Stimulated activated CD4-positive, alpha-beta T cell treated with anti-CD3 and anti-CD28 coated beads, Interleukin-15, amount 100 ng/mL, for 1 hour (primary cell): ENCODE data around the gene RGS3.

Experiments
- DNase-seq, 2 donors: peaks; one replicate each; pipeline ENCODE4 v3.0.0-alpha.2; 2020; ENCODE audit warnings: low read depth in 1 of 2, low spot score in 1 of 2

The RGS3 gene

DNA sequence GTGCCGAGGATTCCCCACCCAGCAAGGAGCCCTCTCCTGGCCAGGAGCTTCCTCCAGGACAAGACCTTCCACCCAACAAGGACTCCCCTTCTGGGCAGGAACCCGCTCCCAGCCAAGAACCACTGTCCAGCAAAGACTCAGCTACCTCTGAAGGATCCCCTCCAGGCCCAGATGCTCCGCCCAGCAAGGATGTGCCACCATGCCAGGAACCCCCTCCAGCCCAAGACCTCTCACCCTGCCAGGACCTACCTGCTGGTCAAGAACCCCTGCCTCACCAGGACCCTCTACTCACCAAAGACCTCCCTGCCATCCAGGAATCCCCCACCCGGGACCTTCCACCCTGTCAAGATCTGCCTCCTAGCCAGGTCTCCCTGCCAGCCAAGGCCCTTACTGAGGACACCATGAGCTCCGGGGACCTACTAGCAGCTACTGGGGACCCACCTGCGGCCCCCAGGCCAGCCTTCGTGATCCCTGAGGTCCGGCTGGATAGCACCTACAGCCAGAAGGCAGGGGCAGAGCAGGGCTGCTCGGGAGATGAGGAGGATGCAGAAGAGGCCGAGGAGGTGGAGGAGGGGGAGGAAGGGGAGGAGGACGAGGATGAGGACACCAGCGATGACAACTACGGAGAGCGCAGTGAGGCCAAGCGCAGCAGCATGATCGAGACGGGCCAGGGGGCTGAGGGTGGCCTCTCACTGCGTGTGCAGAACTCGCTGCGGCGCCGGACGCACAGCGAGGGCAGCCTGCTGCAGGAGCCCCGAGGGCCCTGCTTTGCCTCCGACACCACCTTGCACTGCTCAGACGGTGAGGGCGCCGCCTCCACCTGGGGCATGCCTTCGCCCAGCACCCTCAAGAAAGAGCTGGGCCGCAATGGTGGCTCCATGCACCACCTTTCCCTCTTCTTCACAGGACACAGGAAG is 120.2 kb downstream of the RGS3 start:
- DNase-seq = no peak

DNA sequence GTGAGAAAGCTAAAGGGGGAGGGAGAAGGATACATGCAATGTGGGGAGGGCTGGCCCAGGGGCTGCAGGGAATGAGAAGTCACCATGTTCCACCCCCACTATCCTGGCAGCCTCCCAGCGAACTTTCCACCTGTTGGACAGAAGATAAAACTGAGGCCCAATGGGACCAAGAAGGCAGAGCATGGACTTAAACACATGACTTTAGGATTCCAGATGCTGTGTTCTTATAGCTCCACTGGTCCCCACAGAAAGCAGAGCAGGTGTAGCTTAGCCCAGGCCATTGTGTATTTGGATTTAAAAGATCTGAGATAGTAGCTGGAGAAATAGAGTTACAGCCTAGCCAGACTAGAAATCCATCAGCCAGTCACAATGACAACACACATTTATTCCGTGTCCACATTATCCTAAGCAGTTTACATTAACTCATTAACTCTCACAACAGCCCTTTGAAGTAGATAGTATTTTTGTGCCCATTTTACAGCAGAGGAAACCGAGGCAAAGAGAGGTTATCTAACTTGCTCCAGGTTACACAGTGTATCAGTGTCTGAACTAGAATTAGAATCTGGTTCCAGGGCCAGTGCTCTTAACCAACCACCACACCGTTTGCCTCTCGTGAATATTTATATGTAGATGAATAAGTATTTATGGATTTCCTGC is 121.0 kb downstream of the RGS3 start:
- no peak for DNase-seq

DNA sequence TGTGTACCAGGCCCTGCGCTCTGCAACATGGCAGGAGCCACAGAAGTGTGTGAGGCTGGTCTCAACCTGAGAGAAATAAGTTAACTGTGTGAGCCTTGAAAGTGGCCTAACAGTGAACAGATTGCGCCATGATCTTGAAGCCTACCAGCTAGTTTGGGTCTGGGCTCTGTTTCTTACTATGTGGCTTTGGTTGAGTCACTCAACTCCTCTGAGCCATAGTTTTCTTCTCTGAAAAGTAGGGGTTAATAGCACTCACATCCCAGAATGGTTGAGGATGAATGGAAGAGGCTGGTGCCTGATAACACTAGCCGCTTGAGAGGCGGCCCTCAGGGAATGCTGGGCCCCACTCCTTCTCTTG is 121.5 kb downstream of the RGS3 start:
- no peak for DNase-seq

DNA sequence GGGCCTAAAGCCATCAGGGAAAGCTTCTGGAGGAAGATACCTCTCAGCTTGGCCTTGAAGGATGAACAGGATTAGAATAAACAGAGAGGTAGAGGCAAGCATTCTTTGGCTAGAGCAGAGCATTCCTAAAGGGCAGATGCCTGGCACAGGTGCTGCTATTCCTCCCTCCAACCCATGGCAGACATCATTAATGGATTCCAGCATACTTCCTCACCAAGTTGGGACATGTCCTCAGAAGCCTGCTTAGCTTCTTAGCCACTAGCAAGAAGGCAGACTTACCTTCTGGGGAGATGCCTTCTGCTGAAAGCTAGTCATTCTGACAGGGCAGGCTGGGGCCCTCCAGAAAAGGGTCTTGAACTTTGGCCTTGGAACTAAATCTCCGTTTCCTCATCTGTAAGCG is 122.0 kb downstream of the RGS3 start:
- DNase-seq = no peak

DNA sequence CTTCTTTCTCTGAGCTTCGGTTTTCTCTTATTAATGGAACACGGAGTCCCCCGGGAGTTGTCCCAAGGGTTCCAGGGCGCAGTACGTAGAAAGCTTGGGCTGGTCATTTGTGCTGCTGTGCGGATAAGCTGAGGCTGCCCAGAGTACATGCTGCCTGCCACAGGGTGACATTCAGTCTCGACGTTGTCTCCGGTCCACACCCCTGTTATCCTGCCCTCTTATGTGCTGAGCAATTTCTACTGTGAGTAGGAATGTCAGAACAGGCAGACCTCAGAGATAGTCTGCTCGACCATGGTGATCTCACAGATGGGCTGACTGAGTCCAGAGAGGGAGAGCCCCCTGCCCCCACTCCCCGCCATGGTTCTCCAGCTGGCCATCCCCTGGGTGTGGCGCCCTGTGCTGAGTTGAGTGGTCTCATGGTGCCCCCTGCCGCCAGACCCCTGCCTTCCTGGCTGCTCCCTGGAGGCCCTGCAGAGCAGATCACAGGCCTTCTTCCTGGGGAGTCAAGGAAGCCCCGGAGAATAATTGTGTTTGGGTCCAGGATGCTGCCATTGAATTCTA is 124.0 kb downstream of the RGS3 start:
- no peak for DNase-seq

DNA sequence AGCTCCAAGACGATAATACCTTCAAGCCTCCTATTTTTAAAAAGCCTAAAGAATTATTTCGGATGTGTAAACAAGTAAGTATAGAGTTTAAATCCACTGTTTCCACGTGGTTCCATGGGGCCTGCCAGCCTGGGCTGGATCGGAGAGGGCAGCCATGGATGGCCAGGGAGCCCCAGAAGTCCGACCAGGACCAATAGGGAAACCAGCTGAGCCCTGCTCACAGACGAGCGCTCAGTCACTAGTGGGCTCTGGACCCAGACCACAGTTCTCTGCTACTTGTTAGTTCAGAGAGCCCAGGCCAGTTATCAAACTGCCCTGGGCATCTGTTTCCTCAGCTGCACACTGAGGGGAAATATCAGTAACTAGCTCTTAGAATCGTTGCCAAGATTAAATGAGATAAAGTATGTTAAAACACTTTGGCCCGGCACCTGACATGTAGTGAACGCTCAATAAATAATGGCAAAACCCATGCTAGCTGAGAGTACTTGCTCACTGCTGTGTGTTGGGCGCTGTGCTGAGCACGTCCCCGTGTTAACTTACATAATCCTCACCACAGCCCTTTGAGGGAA is 124.8 kb downstream of the RGS3 start:
- no peak for DNase-seq

DNA sequence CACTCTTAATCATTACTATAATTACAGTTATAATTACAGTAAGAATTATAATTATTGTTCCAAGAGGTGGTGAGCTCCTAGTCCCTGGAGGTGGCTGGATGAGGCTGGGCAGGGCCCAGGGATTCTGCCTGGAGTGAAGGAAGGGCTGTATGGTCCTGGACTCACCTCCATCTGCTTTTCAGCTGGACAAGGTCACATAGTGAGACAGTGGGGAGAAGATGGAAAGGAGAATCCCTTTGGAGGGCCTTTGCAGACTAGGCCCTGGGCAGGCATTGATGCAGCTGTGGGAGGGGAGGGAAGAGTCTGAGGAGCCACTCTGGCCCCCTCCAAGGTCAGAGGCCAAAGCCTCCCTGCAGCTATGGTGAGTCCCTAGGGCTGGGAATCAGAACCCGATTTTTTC is 125.4 kb downstream of the RGS3 start:
- DNase-seq = no peak

DNA sequence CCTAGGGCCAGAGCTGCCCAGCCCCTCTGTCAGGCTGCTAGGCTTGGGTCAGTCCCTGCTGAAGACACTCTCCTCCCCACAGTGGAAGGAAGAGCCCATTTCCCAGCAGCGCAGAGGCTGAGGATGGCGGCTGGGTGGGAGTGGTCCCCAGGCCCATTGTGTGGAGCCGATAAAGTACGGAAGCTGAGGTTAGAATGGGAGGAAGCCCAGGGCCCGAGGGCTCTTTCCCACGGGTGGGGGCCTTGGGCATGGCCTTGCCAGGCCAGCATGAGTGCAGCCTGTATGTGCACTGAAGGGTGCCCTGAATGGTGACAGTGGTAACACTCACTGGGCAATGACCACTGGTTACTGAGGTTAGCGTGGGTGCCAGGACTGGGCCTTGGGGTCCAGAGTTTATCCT is 125.9 kb downstream of the RGS3 start:
- no peak for DNase-seq

DNA sequence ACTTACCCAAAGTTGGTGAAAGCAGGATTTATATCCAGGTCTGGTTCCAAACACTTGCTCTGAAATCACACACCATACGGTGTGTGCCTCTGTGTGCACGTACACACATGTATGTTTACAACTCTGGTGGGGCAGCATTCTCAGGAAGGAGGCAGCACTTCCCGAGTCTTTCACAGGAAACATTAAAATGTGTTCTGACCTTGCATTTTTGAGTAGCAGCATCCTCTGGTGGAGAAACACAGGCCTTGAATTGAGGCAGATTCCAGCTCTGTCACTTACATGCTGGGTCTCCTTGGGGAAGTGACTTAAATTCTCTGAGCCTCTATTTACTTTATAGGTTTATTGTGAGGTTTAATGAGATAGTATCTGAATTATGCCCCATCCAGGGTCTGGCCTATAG is 126.4 kb downstream of the RGS3 start:
- DNase-seq = no peak

DNA sequence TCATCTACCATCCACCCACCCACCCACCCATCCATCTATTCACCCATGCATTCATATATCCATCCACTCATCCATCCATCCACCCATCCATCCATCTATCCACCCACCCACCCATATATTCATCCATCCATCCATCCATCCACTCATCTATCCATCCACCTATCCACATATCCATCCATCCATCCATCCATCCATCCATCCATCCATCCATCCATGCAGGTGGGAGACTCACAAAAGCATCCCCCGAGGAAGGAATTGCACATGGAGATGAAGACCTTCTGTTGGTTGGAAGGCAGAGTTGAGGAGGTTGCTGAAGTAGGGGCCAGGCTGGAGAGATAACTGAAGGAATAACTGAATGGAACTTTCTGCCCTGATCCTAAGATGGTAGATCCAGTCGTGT is 126.9 kb downstream of the RGS3 start:
- DNase-seq = no peak

DNA sequence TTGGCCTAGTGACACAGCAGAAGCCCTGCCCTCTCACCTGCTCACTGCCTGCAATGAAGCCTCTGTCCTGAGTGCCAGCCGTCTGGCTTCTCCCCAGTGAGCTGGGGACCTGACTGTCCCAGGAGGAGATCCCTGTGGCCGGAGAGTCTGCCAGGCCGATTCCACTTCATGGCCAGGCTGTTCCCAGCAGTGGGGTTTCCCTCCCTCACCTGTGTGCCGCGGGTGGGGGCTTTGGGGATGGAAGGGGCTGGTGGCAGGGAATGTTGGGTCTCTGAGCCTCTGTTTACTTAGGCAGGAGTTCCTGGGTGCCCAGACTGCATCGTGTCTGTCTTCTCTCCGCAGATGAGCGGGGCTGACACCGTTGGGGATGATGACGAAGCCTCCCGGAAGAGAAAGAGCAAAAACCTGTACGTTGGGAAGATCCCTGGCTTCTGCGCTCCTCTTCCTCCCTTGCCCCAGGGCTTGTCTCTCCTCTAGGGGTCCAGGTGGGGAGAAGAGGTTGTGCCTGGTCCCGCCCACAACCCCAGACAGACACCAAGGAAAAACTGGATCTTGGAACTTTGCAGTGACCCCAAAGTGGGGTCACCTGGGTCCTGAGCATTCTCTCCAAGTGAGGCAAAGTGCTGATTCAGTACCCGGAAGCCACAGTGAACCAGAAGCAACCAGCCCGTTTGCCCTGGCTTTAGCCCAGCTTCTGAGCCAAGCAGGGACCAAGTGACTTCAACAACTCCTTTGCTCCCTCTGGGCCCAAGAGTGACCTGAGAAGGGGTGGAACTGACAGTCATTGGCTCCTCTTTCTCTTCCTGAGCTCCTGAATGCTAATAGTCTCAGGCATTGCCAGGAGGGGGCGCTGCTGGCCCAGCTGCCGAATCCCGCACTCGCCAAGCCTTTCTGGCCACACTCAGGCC is 127.7 kb downstream of the RGS3 start:
- peak in 1 of 2 donors; percentile 49 for DNase-seq

DNA sequence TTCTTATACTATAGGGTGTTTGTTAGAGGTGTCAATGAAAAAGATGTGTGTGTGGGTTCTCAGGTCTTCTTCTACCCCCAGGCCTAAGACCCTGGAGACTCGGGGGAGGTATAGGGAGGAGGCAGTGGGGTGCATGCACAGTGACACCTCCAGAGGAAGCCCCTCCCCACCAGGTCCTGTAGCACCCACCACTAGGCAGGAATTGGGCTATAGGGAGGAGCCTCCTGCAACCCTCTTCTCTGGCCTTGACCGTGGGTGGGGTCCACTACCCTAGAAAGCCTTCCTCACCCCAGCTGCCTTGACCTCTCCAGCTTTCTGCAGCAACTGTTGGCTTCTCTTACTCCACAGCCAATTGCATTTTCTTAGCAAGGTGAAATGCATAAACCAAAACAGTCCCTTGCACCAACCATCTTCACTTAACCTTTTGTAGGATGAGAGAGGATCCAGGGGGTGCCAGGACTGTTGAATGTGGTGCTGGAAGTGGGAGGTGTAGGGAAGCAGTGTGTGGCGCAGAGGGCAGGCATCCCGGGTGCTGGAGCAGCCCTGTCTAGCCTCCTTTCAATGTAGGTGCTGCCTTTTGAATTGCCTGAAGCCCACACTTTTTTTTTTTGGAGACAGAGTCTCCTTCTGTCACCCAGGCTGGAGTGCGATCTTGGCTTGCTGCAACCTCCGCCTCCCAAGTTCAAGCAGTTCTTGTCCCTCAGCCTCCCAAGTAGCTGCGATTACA is 128.5 kb downstream of the RGS3 start:
- no peak for DNase-seq

DNA sequence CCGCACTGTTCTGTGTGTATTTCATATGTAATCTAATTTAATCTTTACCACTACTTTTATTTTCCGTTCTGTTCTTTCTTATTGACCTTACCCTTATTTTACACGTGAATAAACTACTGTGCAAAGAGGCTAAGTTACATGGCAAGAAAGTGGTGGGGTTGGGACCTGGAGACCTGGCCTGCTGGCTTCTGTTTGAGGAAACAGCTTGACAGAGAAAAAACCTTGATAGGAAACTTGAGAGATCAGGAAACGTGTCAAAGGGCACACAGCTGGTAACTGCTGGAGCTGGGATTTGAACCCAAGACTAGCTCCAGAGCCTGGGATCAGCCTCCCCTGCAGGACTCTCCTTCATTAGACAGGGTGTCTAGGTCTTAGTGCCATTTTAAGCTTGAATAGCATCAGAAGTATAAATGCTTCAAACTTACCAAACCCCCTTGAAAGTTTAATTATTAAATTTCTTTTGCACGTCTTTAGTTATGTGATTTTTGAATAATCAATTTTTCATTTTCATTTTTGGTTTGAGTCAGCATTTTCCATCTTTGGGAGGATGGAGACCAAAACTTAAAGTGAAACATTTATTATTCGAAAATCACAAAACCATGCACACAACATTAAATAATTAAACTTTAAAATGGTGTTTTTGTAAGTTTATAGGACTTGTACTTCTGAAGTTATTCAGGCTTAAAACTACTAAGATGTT is 129.5 kb downstream of the RGS3 start:
- no peak for DNase-seq

DNA sequence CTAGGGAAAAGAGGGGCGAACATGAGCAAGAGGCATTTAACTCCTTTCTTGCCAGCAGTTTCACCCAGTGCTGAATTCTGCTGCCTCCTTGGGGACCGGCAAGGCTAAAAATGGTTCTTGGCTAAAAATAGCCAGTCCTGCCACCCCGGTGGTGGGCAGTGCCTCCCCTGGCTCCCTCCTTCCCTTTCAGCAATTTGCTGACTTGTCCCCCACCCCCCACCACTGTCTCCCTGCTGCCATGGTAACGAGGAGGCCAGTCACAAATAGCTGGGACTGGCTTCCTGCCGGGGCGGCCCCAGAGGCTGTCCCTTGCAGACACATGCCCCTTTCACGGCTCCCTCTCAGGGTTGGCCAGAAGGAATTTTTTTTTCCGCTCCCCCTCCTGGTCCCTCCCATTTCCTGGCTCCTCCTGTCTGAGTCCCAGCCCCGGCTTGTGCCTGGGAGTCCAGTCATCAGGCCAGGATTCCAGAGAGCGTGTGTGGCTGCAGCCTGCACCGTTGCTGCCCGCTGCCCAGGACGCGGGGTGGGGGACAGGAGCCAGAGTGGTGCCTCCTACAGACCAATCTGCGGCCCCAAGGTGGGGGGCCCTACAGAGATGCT is 130.3 kb downstream of the RGS3 start:
- no peak for DNase-seq

DNA sequence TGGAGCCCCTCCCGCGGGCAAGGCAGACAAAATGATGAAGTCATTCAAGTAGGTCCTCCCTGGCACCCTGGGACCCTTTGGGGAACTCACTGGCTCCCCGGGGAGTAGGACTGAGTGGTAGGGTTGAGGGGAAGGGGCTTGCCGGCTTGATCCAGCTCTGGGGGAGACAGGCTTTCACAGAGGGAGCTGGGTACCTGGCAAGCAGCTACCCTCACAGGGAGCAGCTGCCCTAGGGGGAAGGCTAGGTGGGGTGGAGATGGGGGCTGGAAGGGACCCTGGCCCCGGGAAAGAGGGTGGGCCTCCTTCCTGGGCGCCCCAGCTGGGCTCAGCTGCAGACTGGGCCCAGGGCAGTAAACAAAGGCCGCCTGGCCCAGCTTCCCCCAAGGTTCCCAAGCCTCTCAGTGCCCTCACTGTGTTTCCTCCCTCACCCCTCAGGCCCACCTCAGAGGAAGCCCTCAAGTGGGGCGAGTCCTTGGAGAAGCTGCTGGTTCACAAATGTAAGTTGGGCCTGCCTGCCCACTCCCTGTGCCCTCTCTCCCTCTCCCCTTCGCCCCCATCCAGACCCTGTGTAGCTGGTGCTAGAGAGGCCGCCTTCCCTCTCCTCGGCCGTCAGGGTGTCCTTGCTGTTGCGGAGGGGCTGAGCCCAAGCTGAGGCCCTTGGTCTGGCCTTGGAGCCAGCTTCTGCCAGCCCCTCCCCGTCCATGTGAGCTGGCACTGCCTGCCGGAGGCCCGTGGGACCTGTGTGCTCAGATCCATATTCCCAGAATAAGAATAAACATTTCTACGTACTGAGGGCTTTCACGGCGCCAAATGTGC is 131.2 kb downstream of the RGS3 start:
- no peak for DNase-seq

DNA sequence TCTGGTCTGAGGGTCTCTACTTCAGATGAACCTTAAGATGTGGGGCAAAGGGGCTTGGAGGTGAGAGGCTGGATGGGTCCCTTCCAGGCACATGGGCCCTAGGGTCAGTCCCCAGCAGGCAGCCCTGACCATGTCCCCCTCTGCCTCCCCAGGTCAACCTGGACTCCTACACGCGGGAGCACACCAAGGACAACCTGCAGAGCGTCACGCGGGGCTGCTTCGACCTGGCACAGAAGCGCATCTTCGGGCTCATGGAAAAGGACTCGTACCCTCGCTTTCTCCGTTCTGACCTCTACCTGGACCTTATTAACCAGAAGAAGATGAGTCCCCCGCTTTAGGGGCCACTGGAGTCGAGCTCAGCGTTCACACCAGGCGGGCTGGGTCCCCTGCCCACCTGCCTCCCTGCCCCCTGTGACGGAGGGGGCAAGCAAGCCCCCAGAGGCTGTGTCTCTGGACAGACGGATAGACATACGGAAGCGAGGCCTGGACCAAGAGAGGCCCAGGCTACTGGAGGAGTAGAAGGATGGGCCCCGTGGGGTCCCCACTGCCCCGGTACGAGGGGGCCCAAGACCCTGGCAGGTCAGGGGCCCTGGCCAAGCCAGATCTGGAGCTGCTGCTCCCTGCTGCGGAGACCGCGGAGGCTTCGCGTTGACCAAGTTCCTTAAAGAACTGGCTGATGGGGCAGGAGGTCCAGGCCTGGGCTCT is 133.2 kb downstream of the RGS3 start:
- DNase-seq = no peak

DNA sequence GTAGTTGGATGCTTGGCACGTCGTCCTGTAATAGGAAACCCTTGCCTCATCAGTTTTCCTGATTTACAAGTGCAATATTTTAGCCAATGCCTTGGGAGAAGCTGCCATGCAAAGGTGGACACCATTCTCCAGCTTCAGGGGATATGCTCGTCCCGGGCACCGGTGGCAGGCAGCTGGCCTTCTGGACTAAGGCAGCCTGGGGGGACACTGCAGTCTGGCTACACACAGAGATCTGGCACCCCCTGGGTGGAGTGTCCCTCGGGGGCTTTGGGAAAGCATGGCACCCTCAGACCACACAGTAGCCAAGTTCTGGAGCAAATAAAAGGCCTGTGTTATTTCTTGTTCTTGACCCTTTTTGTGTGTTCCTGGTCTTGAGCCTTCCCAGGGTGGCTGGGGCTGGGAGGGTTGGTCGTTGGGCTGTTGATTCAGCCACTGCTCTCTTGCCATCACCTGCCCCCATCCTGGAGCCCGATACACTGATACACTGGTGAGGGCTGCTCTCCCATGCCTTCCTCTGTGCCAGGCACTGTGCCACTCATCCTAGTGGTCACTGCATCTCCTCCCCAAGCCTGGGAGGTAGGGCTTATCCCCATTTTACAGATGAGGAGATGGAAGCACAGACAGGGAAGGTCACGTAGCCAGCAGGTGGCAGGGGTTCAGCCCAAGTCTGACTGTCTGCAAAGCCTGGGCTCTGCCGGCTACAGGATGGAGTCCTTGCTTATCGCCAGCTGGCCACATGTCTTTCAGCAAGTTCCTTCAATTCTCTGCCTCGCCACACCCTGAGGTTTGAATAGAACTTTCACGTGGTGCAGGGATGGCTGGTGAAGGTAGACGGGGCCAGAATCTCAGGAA is 134.1 kb downstream of the RGS3 start:
- no peak for DNase-seq
